Activated CD8-positive, alpha-beta memory T cell treated with anti-CD3 and anti-CD28 coated beads, Interleukin-2, amount 50 U/mL, for 24 hours (primary cell): Measurements from ENCODE around the gene MMP25.
"Not testable (repeated sequence)": the region's sequence is repeated elsewhere in the genome, so short reads cannot be mapped to it uniquely, and the experiment has no call there.

Experiments
- DNase-seq: peaks from one replicate; pipeline ENCODE4 v3.0.0-alpha.2; 2020; ENCODE audit errors: extremely low read depth

Gene MMP25

DNA sequence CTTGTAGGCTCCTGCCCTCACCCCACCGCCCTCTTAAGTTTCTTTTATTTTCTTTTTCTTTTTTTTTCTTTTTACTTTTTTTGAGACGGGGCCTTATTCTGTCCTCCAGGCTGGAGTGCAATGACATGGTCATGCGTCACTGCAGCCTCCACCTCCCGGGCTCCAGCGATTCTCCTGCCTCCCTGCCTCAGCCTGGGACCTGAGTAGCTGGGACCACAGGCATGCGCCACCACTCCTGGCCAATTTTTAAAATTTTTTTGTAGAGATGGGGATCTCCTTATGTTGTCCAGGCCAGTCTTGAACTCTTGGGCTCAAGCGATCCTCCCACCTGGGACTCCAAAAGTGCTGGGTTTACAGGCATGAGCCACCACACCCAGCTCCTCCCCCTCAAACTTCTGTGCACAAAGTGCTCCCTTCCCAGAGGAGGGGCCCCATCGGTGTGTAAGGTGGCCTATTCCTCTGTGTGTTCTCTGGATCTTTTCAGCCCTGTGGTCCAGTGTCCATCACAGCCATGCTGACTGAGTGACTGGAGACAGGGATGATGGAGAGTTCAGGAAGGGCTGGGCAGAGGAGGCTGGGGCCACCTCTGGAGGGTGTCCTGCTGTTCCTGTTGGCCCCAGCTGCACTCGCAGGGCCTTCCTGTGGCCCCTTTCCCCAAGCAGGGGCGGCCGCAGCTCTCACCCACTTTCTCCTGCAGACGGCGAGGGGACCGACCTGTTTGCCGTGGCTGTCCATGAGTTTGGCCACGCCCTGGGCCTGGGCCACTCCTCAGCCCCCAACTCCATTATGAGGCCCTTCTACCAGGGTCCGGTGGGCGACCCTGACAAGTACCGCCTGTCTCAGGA is 10.2 kb downstream of the MMP25 start:
- no peak for DNase-seq

- DNase-seq = no peak
Measured at GRCh38 chr16:3057181-3058138, 11.1 kb downstream of the MMP25 start.

GRCh38 chr16:3058139-3059030 is 12.0 kb downstream of the MMP25 start:
- no peak for DNase-seq

DNA sequence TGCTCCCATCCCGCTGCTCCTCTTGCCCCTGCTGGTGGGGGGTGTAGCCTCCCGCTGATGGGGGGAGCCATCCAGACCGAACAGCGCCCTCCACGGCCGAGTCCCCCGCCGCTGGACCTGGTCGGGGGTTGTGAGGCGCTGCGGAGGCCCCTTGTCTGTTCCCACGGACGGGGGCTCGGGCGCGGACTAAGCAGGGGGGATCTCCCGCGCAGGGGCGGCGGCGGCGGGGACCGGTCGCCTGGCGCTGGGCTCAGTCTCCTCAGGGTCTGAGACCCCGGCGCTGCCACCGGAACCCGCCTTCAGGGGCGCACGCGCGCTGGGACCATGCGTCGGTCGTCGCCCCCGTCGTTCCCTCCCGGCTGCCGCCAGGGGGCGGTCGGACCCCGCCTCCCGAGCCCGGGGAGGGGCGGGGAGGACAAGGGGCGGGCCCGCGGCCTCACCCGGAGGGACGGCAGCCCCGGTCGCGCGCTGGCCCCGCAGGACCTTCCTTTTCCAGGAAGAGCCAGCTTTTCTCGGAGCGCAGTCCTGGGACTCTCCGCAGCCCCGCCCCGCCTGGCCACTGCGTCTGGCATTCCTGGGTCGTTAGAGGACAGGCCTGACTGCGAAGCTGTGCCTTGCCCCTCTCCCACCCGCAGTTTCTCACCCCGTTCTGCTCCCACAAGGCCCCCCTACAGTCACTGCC is 12.8 kb downstream of the MMP25 start:
- peak; percentile 49 for DNase-seq

GRCh38 chr16:3059723-3060242 is 13.4 kb downstream of the MMP25 start:
- no peak for DNase-seq

- no peak for DNase-seq
Measured at GRCh38 chr16:3060339-3061127, 14.2 kb downstream of the MMP25 start.

- no peak for DNase-seq
Measured at GRCh38 chr16:3062553-3062952, 16.2 kb downstream of the MMP25 start.

DNA sequence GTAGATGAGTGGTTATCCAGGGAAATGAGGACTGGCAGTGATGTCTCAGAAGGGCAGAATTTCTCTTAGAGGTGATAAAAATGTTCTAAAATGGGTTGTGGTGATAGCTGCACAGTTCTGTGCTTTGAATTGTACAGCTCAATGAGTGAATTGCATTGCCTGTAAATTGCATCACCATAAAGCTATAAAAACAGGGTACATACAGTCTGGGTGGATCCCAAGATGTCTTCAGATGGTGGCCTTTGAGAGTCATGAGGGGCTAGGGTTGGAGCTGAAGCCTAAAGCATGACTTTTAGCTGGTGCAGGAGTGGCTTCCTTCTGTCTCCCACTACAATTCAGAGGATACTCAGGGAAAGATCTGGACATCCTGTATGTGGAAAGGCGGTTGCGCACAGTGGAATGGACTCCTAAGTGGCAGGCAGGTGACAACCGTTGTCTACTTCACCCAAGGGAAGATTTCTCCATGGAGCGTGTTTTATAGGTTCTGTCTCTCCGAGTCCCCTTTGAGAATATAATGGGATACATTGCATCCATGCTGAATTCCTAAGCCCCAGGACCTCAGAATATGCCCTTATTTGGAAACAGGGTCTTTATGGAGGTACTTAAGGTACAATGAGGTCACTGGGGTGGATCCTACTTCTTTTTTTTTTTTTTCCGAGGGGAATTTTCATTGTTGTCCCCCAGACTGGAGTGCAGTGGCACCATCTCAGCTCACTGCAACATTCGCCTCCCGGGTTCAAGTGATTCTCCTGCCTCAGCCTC is 17.4 kb downstream of the MMP25 start:
- DNase-seq = no peak

DNA sequence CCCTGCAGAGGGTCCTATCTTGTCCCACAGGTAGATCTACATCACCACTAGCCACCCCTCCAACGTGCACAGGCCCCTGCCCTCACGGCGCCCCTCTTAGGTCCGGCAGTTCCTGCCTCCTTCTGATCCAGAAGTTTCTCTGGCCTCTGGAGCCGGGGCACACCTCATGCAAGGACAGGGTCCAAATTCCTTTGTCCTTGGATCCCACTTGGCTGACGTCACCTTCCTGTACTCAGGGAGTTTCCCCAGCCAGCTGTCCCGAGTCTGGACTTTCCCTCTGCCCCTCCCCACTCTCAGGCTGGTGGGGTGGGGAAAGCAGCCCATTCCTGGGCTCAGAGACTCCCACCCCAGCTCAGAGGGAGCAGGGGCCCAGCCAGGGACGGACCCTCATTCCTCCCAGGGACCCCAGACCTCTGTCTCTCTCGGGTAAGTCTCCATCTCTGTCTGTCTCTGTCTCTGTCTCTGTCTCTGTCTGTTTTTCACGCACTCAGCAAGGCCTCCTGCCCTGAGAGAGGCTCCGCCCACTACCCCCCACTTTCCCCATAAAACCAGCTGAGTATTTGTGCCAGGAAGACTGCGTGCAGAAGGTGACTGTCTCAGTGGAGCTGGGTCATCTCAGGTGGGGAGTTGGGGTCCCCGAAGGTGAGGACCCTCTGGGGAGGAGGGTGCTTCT is 18.8 kb downstream of the MMP25 start, which contains the start of gene IL32:
TSS of gene IL32 (plus strand) at position 572 of the 673 bp plus-strand sequence. CDS start 172 bp downstream, outside the sequence.
- DNase-seq = no peak

DNA sequence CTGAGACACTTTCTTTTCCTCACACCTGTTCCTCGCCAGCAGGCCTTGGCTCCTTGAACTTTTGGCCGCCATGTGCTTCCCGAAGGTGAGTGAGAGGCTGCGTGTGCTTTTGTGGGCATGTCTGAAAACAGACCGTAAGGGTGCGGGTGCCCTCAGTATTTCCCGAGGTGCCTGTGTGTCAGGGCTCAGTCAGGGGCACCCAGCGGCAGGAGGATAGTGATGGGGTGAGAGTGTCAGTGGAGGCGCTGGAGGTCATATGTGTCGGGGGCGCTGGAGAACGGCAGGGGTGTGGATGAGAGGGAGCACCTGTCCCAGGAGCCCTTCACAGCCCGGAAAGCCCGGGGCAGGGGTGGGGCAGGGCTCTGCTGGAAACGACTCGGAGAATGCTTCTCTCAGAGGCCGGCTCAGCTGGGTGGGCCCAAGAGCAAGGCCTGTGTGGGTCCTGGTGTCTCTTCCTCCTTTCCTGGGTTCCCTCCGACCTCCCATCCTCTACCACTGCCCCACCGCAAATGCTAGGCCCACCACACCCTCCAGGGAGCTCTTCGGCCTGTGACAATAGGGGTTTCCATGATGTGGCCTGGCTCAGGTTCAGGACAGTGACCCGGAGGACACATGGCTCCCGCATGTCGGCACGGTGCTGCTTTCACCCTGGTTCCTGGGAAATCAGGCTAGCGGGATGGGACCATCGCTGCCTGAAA is 19.5 kb downstream of the MMP25 start:
- no peak for DNase-seq

DNA sequence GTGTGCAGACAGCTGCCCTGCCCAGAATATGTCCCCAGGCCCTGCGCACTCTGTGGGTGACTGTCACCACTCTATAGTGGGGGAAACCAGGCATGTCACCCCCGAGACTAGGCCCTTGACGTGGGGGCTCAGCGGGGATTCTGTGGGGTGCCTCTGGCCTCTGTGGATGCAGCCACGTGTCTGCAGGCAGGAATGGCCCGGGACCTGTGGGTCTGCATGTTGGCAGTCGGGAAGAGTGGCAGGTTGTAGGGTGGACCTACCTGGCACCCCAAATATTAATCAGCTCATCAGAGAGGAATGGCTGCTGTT is 20.0 kb downstream of the MMP25 start:
- DNase-seq = no peak

DNA sequence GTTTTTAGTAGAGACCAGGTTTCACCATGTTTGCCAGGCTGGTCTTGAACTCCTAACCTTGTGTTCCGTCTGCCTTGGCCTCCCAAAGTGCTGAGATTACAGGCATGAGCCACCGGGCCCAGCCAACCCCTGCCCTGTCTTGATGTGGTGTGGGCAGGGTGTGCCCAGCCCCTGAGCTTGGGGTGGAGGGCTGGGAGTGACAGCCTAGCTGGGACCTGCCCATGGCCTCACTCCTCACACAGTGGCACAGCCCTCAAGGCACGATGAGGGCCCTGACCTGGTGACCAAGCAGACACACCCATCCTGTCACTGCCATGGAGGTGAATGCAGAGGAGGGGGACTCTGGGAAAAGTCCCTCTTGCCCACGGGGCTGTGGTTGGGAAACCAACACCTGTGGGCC is 22.1 kb downstream of the MMP25 start:
- no peak for DNase-seq

DNA sequence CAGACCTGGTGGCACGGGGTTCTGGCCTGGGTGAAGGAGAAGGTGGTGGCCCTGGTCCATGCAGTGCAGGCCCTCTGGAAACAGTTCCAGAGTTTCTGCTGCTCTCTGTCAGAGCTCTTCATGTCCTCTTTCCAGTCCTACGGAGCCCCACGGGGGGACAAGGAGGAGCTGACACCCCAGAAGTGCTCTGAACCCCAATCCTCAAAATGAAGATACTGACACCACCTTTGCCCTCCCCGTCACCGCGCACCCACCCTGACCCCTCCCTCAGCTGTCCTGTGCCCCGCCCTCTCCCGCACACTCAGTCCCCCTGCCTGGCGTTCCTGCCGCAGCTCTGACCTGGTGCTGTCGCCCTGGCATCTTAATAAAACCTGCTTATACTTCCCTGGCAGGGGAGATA is 22.8 kb downstream of the MMP25 start:
- not testable (repeated sequence) for DNase-seq

DNA sequence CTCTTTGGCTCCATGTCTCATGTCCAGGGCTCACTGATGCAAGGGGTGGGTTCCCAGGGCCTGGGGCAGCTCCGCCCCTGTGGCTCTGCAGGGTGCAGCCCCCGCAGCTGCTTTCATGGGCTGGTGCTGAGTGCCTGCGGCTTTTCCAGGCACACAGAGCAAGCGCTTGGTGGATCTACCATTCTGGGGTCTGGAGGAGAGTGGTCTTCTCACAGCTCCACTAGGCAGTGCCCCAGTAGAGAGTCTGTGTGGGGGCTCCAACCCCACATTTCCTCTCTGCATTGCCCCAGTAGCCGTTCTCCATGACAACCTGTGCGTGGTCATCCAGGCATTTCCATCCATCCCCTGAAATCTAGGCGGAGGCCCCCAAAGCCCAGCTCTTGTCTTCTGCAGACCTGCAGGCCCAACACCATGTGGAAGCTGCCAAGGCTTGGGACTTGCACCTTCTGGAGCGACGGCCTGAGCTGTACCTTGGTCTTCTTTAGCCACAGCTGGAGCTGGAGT is 24.3 kb downstream of the MMP25 start:
- no peak for DNase-seq

DNA sequence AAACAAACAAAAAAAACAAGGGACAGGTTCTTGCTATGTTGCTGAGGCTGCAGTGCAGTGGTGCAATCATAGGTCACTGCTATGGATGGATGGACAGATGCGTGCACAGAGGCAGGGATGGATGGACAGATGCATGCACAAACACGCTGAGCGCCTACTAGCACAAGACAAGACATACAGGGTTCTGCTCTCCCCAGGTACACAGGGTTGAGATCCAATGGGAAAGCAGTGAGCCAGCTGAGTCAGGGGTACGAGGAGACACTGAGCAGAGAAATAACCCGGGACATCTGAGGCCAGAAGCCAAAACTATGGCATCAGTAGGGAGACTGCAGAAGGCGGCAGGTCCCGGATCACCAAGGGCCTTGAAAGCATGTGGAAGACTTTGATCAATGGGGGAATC is 25.3 kb downstream of the MMP25 start:
- no peak for DNase-seq

GRCh38 chr16:3072148-3072547 is 25.8 kb downstream of the MMP25 start:
- DNase-seq = not testable (repeated sequence)

DNA sequence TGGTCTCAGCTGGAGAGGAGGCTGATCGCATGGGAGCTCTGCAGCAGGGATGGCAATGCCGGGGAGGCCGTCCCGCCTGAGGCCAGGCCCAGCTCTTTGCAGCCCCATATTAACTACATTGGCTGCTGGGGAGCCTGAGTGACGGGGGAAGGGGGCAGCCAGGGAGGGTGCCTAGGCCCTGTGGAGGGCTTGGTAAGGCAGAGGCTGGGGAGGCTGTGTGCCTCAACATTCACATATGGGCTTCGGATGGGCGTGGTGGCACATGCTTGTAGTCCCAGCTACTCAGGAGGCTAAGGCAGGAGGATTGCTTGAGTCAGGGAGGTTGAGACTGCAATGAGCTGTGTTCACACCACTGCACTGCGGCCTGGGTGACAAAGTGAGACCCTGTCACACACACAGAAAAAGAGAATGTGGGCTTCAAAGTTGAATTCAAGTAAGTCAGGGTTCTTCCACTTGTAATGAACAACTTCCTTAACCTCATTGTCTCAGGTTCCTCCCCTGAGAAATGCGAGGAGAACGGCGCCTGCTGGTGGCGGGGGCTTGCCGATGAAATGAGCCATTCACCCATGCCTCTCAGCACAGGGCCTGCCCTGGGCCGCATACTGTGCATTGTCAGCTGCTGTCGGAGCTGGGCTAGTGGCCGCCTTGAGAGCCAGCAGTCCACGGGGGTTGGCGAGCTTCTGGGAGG is 26.4 kb downstream of the MMP25 start:
- DNase-seq = not testable (repeated sequence)
